Measurements from ENCODE around the gene MEF2A.
A peak's percentile ranks its signal among the peaks of the same experiment; 100 is the strongest.
"Not testable (repeated sequence)": the region's sequence is repeated elsewhere in the genome, so short reads cannot be mapped to it uniquely, and the experiment has no call there.

MEF2A gene

GRCh38 chr15:99651023-99651807, 85.4 kb downstream of the MEF2A start:
- no peak for DNase-seq

- DNase-seq = no peak
Observed at GRCh38 chr15:99656205-99656604, 90.4 kb downstream of the MEF2A start.

- no peak for DNase-seq
Observed at GRCh38 chr15:99657996-99658395, 92.2 kb downstream of the MEF2A start.

GRCh38 chr15:99662903-99663302, 97.1 kb downstream of the MEF2A start:
- DNase-seq = no peak

- not testable (repeated sequence) for DNase-seq
Observed at GRCh38 chr15:99666073-99666472, 100.3 kb downstream of the MEF2A start.

DNA sequence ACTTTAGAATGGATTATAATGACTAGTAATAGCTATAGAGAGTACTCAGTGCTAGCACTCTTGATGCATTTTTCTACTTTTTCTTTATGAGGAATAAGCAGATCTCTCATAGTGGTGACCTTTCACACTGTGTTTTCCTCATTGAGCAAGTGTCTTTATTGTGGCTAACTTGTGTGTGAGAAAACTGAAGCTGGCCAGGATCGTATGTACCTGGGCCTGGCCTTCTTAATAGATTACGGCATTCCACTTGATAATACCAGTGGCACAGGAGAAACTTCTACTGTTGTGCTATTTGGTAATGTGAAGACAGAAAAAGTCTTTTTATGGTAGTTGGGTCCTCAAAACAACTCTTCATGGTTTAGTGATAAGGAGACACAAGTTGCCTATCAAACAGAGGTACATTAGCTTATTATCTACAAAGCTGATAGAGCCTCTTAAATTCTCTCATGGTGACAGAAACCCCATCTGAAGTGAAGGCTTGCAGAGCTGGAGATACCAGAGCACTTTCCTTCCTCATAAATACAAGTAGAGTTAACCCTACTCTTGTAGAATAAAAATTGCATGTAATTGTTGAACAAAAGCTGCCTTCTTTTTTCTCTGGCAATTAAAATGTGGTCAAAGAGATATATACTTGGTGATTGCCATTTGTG, 102.9 kb downstream of the MEF2A start:
- no peak for DNase-seq

DNA sequence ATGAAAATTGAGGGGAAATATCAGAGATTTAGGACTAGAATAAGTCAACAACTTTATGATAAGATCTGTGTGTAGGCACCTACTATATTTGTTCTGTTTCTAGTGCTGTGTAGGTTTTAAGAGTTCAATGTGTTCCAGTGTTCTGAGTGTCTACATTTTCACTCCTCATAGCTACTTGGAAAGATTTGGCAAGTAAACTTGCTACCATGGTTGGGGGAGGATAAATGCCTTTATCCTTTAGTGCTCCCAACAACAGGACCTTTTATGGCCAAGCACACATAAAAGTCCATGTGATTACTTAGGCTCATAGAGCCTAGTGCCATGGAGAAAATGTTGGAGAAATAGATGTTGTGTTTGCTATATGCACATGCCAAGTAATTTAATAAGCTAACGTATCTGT, 103.5 kb downstream of the MEF2A start:
- no peak for DNase-seq

DNA sequence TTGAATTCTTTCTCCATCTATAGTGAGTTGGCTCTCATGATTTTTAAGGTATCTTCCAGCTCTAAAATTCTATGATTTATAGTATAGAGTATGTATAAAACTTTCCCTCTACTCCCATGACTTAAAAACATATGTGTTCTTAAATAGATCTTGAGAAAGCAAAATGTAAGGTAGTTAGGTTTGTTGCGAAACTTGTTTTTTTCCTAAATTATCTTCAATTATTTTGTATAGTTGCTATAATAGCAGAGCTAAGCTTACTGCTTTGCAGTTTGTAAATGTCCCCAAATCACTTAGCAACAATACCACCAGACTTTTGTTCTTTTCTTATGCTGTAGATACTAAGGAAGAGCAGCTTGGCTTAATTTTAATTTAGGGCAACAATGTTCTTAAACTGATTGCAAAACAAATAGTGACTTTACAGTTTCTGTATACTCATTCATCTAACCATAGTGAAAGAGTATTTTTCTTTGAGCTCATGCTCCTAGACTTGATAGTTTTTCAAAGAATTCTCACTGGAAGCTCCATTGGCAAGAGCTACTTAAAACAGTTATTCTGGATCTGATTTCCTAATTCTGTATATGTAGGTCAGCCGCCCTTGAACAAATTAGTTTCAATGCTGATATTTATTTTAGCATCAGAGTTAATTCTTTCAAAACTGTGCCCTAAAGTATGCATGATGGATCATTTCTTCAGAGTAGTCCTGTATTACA, 106.3 kb downstream of the MEF2A start:
- no peak for DNase-seq

DNA sequence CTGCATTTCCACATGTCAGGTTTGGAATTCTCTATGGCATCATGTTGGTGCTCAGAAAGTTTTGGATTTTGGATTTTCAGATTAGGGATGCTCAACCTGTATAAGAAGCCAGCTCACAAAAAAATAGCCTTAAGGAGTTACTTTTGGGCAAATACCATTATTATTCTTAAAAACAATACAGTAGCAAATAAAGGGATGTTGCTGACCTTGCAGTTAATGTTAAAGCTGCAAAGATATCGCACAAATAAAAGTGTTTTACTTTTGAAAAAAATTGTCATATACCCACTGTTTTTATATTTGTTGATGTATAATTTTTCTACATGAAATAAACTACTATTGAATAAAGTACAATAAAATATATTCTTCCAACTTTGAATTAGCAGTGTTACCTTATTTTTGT, 107.3 kb downstream of the MEF2A start:
- DNase-seq = no peak

DNA sequence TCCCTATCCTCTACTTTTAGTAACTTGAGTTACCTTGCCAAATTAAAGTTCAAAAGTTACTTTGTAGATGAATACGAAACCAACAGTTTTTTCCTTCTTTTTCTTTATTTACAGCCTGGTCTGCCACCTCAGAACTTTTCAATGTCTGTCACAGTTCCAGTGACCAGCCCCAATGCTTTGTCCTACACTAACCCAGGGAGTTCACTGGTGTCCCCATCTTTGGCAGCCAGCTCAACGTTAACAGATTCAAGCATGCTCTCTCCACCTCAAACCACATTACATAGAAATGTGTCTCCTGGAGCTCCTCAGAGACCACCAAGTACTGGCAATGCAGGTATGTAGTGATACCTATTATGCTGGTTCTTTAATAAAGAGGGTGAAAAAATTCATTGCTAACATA, 108.5 kb downstream of the MEF2A start:
- DNase-seq = no peak

GRCh38 chr15:99677540-99678134, 111.9 kb downstream of the MEF2A start:
- DNase-seq = no peak

DNA sequence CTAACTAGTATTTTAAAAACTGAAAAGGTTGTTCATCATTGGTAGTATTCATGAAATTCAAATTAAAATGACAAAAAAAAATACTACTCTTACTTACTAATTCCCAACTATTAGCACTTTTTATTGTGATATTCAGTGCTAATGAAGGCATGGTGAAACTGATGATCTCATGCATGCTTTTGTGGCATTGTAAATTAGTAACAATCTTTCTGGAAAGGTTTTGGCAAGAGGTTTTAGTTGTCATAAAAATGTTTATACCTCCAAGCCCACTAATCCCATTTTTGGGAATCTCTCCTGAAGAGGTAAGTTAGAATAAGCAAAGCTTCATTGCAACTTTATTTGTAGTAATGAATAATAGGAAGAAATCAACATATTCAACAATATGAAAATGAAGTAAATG, 114.5 kb downstream of the MEF2A start:
- DNase-seq = no peak

DNA sequence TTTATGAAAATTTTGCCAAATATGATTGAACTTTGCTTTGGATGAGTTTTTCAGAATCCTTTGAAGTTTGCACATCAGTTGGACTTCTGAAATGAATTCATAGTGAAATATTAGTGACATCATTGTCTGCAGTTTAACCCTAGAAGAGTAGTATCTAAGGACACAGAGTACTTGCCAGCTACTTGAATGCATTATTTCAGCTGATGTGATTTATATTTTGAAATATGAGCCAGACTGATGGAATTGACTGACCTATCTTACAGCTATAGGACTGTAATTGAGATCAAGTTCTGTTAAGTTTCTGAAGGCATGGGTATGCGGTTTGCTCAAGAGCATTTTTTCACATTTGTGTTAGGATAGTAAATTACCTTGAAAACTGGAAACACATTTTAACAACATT, 116.2 kb downstream of the MEF2A start:
- DNase-seq = no peak

DNA sequence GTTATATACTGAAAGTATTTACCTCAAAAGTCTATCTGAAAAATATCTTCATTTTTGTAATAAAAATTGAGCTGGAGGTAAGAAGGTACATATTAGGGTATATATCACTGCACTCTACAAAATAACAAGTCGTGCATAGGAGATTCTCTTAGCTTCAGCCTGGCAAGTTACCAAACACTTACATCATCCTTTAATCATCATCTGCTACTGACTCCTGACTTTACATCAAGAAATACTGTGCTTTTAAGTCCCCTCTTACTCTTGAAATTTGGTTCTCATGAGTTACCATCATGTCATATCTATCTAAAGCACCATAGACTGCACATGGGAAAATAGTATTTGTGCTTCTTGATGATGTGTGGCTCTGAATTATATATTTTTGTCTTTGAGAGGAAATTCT, 116.7 kb downstream of the MEF2A start:
- no peak for DNase-seq

GRCh38 chr15:99683000-99683670, 117.4 kb downstream of the MEF2A start:
- DNase-seq = no peak

DNA sequence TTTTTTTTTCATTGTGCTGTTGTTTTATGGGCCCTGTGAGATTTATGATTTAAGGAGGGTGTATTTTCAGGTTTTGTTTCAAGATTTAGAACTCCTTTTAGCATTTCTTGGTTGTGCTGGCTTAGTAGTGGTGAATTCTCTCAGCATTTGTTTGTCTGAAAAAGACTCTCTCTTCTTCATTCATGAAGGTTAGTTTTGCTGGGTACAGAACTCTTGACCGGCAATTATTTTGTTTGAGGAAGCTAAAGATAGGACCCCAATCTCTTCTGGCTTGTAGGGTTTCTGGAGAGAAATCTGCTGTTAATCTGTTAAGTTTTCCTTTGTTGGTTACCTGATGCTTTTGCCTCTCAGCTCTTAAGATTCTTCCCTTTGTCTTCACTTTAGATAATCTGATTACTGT, 120.5 kb downstream of the MEF2A start:
- DNase-seq = no peak

GRCh38 chr15:99692825-99693224, 127.0 kb downstream of the MEF2A start:
- no peak for DNase-seq

GRCh38 chr15:99696096-99696495, 130.3 kb downstream of the MEF2A start:
- no peak for DNase-seq

DNA sequence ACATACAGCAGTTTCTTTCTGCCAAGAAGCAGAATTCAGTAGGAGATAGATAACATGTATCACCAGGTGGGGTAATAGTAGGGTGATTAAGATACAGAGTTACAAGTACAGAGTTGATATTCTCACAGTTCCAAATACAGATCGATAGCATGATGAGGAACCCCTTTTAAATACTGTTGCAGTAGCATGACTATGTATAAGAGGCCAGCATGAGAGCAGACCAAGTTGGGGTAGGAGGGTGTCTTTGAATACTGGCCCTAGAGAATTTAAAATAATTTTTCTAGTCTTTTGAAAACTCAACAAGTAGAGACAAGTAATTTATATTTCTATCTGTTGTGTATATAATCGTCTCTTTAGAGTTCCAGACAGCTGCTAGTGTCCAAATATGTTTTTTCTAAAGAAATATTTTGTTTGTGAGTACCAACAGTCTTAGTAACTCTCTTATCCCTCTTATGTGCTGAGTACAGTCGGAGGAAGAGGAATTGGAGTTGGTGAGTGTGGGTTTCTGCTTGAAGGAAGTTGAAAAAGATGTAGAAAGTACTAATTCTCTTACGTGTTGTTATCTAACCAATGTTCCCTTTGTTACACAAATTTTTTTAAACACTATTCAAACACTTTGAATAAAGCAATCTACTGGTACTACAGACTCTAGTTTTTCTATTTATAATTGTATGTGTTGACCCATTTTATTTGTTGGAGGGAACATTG, 137.3 kb downstream of the MEF2A start:
- no peak for DNase-seq

GRCh38 chr15:99703603-99704443, 138.0 kb downstream of the MEF2A start:
- DNase-seq = no peak

- DNase-seq = peak; percentile 20
Observed at GRCh38 chr15:99704444-99704838, 138.7 kb downstream of the MEF2A start.
